ENCODE data around the gene RNU6-8.

DNA sequence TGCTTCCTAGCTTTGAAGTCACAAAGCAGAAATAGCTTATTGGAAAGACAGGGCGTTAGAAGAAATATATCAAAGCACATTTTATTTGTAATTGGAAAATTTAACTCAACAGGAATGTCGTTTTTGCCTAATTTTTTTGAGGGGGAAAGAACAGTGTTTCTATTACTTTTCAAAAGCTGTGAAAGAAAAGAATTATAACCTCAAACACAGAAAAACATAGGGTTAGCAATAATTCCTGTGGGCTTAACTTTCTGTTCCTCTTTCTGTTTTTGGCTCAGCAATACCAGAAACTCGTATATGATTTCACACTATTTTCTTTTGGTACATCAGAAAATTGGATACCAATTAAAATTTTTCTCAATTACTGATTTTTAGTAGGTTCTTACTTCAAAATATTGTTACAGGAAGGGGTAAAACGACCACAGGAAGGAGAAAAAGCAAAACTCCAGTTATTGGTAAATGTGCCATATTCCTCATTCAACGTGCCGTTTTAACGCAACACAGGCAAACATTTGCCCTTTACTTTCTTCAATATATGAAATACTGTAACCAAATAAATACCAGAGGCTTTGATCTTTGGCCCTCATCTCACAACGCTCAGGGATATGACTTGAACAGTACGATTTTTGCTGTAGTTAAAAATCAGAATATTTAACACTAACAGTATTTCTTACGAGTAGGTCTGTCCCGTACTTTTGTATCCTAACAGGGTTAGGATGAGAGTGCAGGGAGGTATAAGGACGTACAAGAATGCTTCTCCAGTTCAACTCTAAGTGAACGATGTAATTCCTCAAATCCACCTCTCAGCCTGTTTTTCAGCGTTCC lies 2.5 kb downstream of the RNU6-8 start:
- TF ChIP-seq, protein P1, sequence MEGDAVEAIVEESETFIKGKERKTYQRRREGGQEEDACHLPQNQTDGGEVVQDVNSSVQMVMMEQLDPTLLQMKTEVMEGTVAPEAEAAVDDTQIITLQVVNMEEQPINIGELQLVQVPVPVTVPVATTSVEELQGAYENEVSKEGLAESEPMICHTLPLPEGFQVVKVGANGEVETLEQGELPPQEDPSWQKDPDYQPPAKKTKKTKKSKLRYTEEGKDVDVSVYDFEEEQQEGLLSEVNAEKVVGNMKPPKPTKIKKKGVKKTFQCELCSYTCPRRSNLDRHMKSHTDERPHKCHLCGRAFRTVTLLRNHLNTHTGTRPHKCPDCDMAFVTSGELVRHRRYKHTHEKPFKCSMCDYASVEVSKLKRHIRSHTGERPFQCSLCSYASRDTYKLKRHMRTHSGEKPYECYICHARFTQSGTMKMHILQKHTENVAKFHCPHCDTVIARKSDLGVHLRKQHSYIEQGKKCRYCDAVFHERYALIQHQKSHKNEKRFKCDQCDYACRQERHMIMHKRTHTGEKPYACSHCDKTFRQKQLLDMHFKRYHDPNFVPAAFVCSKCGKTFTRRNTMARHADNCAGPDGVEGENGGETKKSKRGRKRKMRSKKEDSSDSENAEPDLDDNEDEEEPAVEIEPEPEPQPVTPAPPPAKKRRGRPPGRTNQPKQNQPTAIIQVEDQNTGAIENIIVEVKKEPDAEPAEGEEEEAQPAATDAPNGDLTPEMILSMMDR (IDR thresholded peaks at IDR 0.05), result no peak
- TF ChIP-seq EZH2 (IDR thresholded peaks at IDR 0.05; ENCODE audit: borderline replicate concordance, insufficient read depth, low read depth, low read length, poor library complexity, severe bottlenecking), result no peak
